Tibial artery (tissue), 4 donors: Measurements from ENCODE around the gene KDM1A.

Experiments used
- DNase-seq, 2 donors: peaks; one replicate each; pipeline ENCODE4 v3.0.0-alpha.2; 2019
- H3K27ac ChIP-seq, 2 donors: fragments of 200-600 bp; sonication (generic) in 1 of 2; 1 replicate in 1 of 2; 2 replicates in 1 of 2; pipeline ENCODE4 v1.5.1; 2018 to 2019; ENCODE audit warnings: mild to moderate bottlenecking in 1 of 2
- H3K27me3 ChIP-seq, 2 donors: fragments of 200-600 bp; sonication (generic) in 1 of 2; one replicate each; pipeline versions ENCODE4 v1.5.1 to v1.6.0; 2016 to 2019
- H3K36me3 ChIP-seq, 3 donors: fragments of 200-600 bp; sonication (generic) in 2 of 3; one replicate each; pipeline ENCODE4 v1.5.1; 2016 to 2019; ENCODE audit warnings: mild to moderate bottlenecking in 2 of 3
- H3K4me1 ChIP-seq, 4 donors: fragments of 200-600 bp; sonication (generic) in 2 of 4; 1 replicate in 3 of 4; 2 replicates in 1 of 4; pipeline ENCODE4 v1.5.1; 2016 to 2019
- H3K4me3 ChIP-seq, 2 donors: fragments of 200-600 bp; sonication (generic) in 1 of 2; 1 replicate in 1 of 2; 2 replicates in 1 of 2; pipeline ENCODE4 v1.5.1; 2018 to 2019; ENCODE audit warnings: mild to moderate bottlenecking in 2 of 2
- H3K9me3 ChIP-seq, 3 donors: fragments of 200-600 bp; sonication (generic) in 1 of 3; one replicate each; pipeline ENCODE4 v1.5.1; 2016 to 2019
- CTCF ChIP-seq, 2 experiments: fragments of 200-600 bp in 1 of 2; fragments of 450-650 bp in 1 of 2; IDR thresholded peaks; one replicate each; pipeline ENCODE4 v1.5.1; 2017 to 2019; ENCODE audit warnings: antibody characterized with exemption in 2 of 2, mild to moderate bottlenecking in 1 of 2, moderate library complexity in 1 of 2
- intact Hi-C: fragments of 100-400 bp; cut with DNase I; formaldehyde crosslinking; loops from one replicate; pipeline ENCODE4 v1.15.0; 2023; ENCODE audit warnings: low total_unique reads

The KDM1A gene

DNA sequence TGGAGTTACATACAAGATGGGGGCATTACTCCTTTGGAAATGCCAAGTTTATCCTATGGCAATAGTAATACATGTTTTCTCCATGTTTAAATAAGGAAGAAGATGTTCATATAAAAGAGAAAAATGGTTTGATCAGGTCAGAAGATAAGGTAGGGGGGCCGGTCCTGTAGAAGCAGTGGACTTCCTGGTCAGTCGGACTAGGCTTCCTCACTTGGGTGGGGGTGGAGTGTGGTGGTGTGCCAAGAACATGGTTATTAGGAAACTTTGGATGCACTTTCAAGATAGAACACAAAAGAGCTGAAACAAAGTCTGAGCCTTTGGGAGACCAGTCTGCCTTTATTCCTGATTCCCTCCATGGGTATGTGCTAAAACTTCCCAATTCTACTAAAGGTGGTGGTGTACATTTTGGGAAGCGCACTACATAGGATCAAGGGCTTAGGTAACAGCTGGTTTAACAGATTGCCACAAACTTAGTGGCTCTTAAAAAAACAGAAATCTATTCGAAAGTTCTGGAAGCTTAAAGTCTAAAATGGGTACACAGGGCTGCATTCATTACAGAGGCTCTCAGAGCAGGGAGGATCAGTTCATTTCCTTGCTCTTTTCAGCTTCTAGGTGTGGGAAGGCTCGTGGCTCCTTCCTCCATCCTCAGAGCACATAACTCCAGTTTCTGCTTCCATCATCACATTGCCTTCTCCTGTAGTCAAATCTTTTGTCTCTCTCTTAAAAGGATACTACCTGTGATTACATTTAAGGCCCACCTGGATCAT, 64.6 kb downstream of the KDM1A start:
- no peaks in the 10 kb centered on the region for H3K9me3 ChIP-seq
- H3K4me1 ChIP-seq, result peaks cover 0 to 6% (median 0%) of the 10 kb centered on the region in 4 donors
- H3K4me3 ChIP-seq, result no peak overlapping the region
- no peak for TF ChIP-seq CTCF (IDR thresholded peaks at IDR 0.05)
- intact Hi-C loops, result no loop called here
- peak in 1 of 2 donors; percentile 78 for DNase-seq
- H3K36me3 ChIP-seq, result peaks cover 62 to 99% (median 90%) of the 10 kb centered on the region in 3 donors
- H3K27me3 ChIP-seq, result no peaks in the 10 kb centered on the region
- H3K27ac ChIP-seq, result no peak overlapping the region

DNA sequence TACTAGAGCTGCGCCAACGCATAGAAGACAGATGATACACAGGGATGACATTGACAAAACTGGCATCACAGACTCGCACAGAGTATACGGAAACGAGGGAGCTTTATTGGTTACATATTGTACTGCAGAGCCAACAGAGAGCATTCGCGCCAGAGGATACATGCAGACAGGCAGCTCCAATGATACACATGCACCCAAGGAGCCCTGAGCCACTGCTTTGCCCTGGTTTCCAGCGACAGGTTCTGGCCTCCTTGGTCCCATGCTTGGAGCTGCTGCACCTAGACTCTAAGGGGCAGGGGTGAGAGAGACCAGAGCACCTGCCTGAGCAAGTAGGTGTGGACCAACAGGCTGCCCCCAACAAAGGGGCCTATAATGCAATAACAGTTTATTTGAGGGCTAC, 65.6 kb downstream of the KDM1A start:
- no peak overlapping the region for H3K4me3 ChIP-seq
- intact Hi-C loops, result no loop called here
- TF ChIP-seq CTCF (IDR thresholded peaks at IDR 0.05), result no peak
- H3K27ac ChIP-seq, result no peak overlapping the region
- H3K4me1 ChIP-seq, result peaks cover 0 to 6% (median 0%) of the 10 kb centered on the region in 4 donors
- no peak for DNase-seq
- no peaks in the 10 kb centered on the region for H3K27me3 ChIP-seq
- no peaks in the 10 kb centered on the region for H3K9me3 ChIP-seq
- peaks cover 57 to 98% (median 82%) of the 10 kb centered on the region in 3 donors for H3K36me3 ChIP-seq

DNA sequence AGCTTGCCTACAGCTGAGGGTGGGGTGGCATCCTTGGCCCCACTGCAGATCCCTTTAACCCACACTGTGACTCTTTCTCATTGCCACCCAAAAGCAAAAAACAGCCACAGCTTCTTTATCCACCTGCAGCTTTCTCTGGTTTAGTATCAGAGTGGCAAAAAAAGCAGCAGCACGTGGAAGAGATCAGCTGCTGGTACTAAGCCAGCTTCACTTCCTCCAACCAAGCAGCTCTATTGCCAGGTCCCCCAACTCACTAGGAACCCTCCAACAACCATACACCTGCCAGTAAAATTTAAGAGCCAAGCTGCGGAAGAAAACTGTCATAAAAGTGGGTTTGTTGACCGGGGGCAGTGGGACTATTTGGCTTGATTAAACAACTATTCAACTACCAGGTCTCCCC, 66.4 kb downstream of the KDM1A start:
- peaks cover 52 to 98% (median 74%) of the 10 kb centered on the region in 3 donors for H3K36me3 ChIP-seq
- no peaks in the 10 kb centered on the region for H3K9me3 ChIP-seq

GRCh38 chr1:23088027-23088426, 68.8 kb downstream of the KDM1A start:
- peaks cover 51 to 95% (median 78%) of the 10 kb centered on the region in 3 donors for H3K36me3 ChIP-seq

More for the DNA sequence above, 66.4 kb downstream of the KDM1A start:
- Histone ChIP-seq H3K4me3 (no peak overlapping the region), H3K4me1 (peaks cover 0 to 6% (median 0%) of the 10 kb centered on the region in 4 donors), H3K27me3 (no peaks in the 10 kb centered on the region), H3K27ac (no peak overlapping the region)
- intact Hi-C loops, result no loop called here
- DNase-seq, result no peak
- TF ChIP-seq CTCF (IDR thresholded peaks at IDR 0.05), result no peak

DNA sequence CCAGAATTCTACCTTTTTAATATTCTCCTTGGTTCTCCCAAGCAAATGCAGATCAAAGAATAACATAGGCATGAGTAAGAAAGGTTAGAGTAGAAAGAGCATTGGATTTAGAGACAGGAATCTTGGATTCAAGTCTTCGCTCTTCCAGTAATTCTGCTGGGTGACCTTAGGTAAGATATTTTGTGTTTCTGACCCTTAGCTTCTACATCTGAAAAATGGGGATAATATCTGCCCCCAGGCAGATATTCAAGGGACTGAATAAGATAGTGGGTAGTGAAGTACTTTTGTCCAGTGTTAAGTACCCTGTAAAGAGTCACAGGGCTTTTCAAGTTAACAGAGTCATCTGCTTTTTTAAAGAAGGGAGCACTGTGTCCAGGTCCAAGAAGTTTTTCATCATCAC, 70.8 kb downstream of the KDM1A start:
- H3K4me3 ChIP-seq, result no peak overlapping the region
- no peaks in the 10 kb centered on the region for H3K27me3 ChIP-seq
- H3K36me3 ChIP-seq, result peaks cover 44 to 87% (median 68%) of the 10 kb centered on the region in 3 donors
- DNase-seq, result no peak
- intact Hi-C loops, result no loop called here
- no peaks in the 10 kb centered on the region for H3K9me3 ChIP-seq
- H3K4me1 ChIP-seq, result no peaks in the 10 kb centered on the region
- TF ChIP-seq CTCF (IDR thresholded peaks at IDR 0.05), result no peak
- no peak overlapping the region for H3K27ac ChIP-seq

More at GRCh38 chr1:23088027-23088426, 68.8 kb downstream of the KDM1A start:
- Histone ChIP-seq H3K4me1 (peaks cover 0 to 6% (median 0%) of the 10 kb centered on the region in 4 donors), H3K9me3 (no peaks in the 10 kb centered on the region), H3K27me3 (no peaks in the 10 kb centered on the region), H3K4me3 (no peak overlapping the region), H3K27ac (no peak overlapping the region)
- DNase-seq, result no peak
- TF ChIP-seq CTCF (IDR thresholded peaks at IDR 0.05), result no peak
- intact Hi-C loops, result no loop called here
